Psoas muscle (tissue), 8 donors: ENCODE results near the gene CNPY3. TPM values are rescaled to one million over a fixed set of nuclear protein-coding genes. Genes with fewer than 3 reads are reported as not detected.

Experiments
- ATAC-seq, 4 donors: fragments of 200-7000 bp; cut with Tn5 transposase; one replicate each; pipeline ENCODE4 v1.9.1; 2020; ENCODE audit warnings: moderate library complexity in 3 of 4, mild to moderate bottlenecking in 2 of 4
- DNase-seq, 2 donors: peaks; one replicate each; pipeline ENCODE4 v3.0.0-alpha.2; 2020
- H3K27ac ChIP-seq: fragments of 200-600 bp; one replicate; pipeline ENCODE4 v1.8.0; 2022
- H3K27me3 ChIP-seq, 3 donors: fragments of 200-600 bp in 1 of 3; one replicate each; pipeline versions ENCODE4 v1.6.1 to v1.8.0; 2013 to 2022; ENCODE audit warnings: low read length in 2 of 3, mild to moderate bottlenecking in 2 of 3, moderate library complexity in 1 of 3; ENCODE audit not compliant: insufficient read depth in 3 of 3
- H3K36me3 ChIP-seq, 2 donors: fragments of 200-600 bp in 1 of 2; one replicate each; pipeline versions ENCODE4 v1.6.1 to v1.8.0; 2013 to 2022; ENCODE audit warnings: low read depth in 1 of 2, mild to moderate bottlenecking in 1 of 2, moderate library complexity in 1 of 2; ENCODE audit not compliant: insufficient read depth in 1 of 2
- H3K4me1 ChIP-seq: fragments of 200-600 bp; one replicate; pipeline ENCODE4 v1.8.0; 2022
- H3K4me3 ChIP-seq: fragments of 200-600 bp; one replicate; pipeline ENCODE4 v1.8.0; 2022; ENCODE audit warnings: mild to moderate bottlenecking
- H3K9me3 ChIP-seq: fragments of 200-600 bp; one replicate; pipeline ENCODE4 v1.8.0; 2022
- WGBS, 3 donors: extraction: QIAGEN DNeasy Blood & Tissue Kit; methylation state at CpG; one replicate each; pipeline versions ENCODE4 v1.1.6 to v1.1.7; 2013; 5-methylcytosine and 5-hydroxymethylcytosine counted together
- intact Hi-C, 2 donors: fragments of 100-400 bp; cut with DNase I; formaldehyde crosslinking; loops; one replicate each; pipeline versions ENCODE4 v1.11.0 to v1.14.2; 2022
- polyA plus RNA-seq, 3 donors: library from polyadenylated mRNA; stranded (reverse); fragments of 200-250 nt; gene quantifications; one replicate each; pipeline ENCODE4 v1.2.3, GENCODE V29; 2013
- total RNA-seq, 4 donors: library from RNA; stranded (reverse); fragmentation: NEBNext Ultra II Directional in 2 of 4; extraction: Animal tissue kit (Norgen Biotek cat#: 25700) in 2 of 4; gene quantifications; one replicate each; pipeline versions ENCODE4 v1.2.1 to v1.2.4, GENCODE V29; 2021 to 2023
- TF ChIP-seq, protein P1 (sequence below): fragments of 200-600 bp; IDR thresholded peaks from one replicate; pipeline ENCODE4 v1.8.0; 2022; ENCODE audit warnings: antibody characterized with exemption
- donor health status: healthy with polysubstance abuse.
- donor health status: DM: no; HTN: no; CAD: no; lungs with moderate emphysema.
- donor health status: Bipolar disorder and iron deficiency.
- donor health status: healthy.
- donor health status: DM: yes; HTN: yes; CAD: no.
- donor health status: DM: no; HTN: no; CAD: no.
- donor health status: DM: no; HTN: no; CAD: no.
- donor health status: DM: yes; HTN: yes; CAD: no.

The CNPY3 gene
- total and polyA plus RNA-seq, 7 donors: 5.7 to 13.7 (median 10.8) TPM

DNA sequence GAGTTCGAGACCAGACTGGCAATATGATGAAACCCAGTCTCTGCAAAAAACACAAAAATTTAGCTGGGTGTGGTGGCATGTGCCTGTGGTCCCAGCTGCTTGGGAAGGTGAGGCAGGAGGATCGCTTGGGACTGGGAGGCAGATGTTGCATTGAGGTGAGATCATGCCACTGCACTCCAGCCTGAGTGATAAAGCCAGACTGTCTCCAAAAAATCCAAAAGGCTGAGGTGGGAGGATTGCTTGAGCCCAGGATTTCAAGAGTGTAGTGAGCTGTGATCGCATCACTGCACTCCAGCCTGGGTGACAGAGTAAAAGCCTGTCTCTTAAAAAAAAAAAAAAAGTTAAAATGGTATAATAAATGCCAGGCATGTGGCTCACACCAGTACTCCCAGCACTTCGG, 14.7 kb upstream of the CNPY3 start:
- TF ChIP-seq, protein P1, sequence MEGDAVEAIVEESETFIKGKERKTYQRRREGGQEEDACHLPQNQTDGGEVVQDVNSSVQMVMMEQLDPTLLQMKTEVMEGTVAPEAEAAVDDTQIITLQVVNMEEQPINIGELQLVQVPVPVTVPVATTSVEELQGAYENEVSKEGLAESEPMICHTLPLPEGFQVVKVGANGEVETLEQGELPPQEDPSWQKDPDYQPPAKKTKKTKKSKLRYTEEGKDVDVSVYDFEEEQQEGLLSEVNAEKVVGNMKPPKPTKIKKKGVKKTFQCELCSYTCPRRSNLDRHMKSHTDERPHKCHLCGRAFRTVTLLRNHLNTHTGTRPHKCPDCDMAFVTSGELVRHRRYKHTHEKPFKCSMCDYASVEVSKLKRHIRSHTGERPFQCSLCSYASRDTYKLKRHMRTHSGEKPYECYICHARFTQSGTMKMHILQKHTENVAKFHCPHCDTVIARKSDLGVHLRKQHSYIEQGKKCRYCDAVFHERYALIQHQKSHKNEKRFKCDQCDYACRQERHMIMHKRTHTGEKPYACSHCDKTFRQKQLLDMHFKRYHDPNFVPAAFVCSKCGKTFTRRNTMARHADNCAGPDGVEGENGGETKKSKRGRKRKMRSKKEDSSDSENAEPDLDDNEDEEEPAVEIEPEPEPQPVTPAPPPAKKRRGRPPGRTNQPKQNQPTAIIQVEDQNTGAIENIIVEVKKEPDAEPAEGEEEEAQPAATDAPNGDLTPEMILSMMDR: no peak
- Histone ChIP-seq H3K27ac (no peak overlapping the region), H3K36me3 (no peaks in the 10 kb centered on the region), H3K9me3 (no peaks in the 10 kb centered on the region), H3K4me3 (no peak overlapping the region), H3K27me3 (peaks cover 0 to 32% (median 0%) of the 10 kb centered on the region in 3 donors), H3K4me1 (peaks cover 4% of the 10 kb centered on the region)
- WGBS, 3 donors: 65 to 68% (median 67%) methylated on average over 4 of the region's 4 CpGs
- no peak for ATAC-seq
- intact Hi-C loops: no loop called here
- DNase-seq: no peak

DNA sequence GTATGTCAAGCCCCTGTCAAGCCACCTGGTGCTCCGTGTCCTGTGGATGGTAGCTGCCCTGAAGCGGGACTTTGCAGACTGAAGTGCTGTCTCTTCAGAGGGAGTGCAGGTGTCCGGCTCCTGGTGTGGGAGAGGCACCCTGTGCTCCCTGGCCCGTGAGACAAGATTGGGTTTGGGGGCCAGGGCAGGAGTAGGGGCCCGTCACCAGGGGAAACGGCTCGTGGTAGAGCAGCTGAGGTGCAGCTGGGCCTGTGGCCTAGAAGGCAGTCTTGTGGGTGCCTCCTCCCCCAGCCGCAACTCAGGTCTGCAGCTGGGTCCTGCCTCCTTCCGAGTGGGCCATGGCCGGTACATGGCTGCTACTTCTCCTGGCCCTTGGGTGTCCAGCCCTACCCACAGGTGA, 13.5 kb upstream of the CNPY3 start, which contains the start of gene PTCRA:
PTCRA (plus strand) TSS at position 322 of the 400 bp plus-strand sequence; CDS start at position 339, 17 bp downstream.
- H3K4me3 ChIP-seq: no peak within 1 kb of the TSS
- H3K27me3 ChIP-seq: peaks cover 0 to 32% (median 0%) of the 10 kb centered on the region in 3 donors
- WGBS, 3 donors: 72 to 75% (median 73%) methylated on average over 8 to 10 of the region's 10 CpGs
- H3K9me3 ChIP-seq: no peaks in the 10 kb centered on the region
- TF ChIP-seq, protein P1: no peak
- intact Hi-C loops: no loop called here
- H3K36me3 ChIP-seq: no peaks in the 10 kb centered on the region
- no peak within 1 kb of the TSS for H3K27ac ChIP-seq
- DNase-seq (no peak), ATAC-seq (no peak)
- peaks cover 4% of the 10 kb centered on the region for H3K4me1 ChIP-seq

DNA sequence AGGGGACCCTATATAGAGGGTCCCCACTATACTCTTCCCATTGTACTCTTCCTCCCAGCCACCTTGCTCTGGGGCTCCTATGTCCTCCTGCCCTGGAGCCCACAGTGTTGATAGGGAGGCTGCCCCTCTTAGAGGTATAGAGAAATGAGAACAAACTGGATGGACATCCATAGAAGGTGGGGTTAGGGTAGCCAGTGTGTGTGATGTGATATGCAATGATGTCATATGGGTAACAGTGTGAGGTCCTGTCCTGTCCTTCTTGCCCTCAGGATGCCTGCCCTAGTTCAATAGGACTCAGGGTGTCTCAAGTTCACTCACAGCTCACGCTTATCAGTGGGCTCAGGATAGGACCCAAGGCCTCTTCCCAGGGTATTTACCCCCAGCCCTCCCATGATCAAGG, 13.0 kb upstream of the CNPY3 start:
- H3K27ac ChIP-seq: no peak overlapping the region
- H3K4me3 ChIP-seq: no peak overlapping the region
- peaks cover 4% of the 10 kb centered on the region for H3K4me1 ChIP-seq
- WGBS, 3 donors: 87 to 95% (median 88%) methylated on average over 1 of the region's 1 CpG
- TF ChIP-seq, protein P1: no peak
- intact Hi-C loops: no loop called here
- DNase-seq (no peak), ATAC-seq (no peak)
- H3K27me3 ChIP-seq: peaks cover 0 to 27% (median 0%) of the 10 kb centered on the region in 3 donors
- H3K36me3 ChIP-seq: no peaks in the 10 kb centered on the region
- H3K9me3 ChIP-seq: no peaks in the 10 kb centered on the region

- Histone ChIP-seq H3K27me3 (no peaks in the 10 kb centered on the region), H3K4me3 (no peak overlapping the region), H3K36me3 (no peaks in the 10 kb centered on the region), H3K27ac (no peak overlapping the region), H3K9me3 (no peaks in the 10 kb centered on the region), H3K4me1 (no peaks in the 10 kb centered on the region)
- WGBS, 3 donors: 68 to 77% (median 74%) methylated on average over 6 of the region's 6 CpGs
- DNase-seq: no peak
- TF ChIP-seq, protein P1: no peak
- no peak for ATAC-seq
- intact Hi-C loops: no loop called here
Observed at GRCh38 chr6:42921801-42922200, 7.5 kb upstream of the CNPY3 start.

- H3K4me3 ChIP-seq: no peak overlapping the region
Observed at GRCh38 chr6:42923666-42924065, 5.6 kb upstream of the CNPY3 start.

More at GRCh38 chr6:42923666-42924065, 5.6 kb upstream of the CNPY3 start:
- H3K9me3 ChIP-seq: no peaks in the 10 kb centered on the region
- TF ChIP-seq, protein P1: no peak
- no peak for DNase-seq
- no peaks in the 10 kb centered on the region for H3K27me3 ChIP-seq
- H3K27ac ChIP-seq: no peak overlapping the region
- H3K4me1 ChIP-seq: peaks cover 2% of the 10 kb centered on the region
- WGBS, 3 donors: 74 to 87% (median 75%) methylated on average over 2 of the region's 2 CpGs
- intact Hi-C loops: no loop called here
- no peak for ATAC-seq
- no peaks in the 10 kb centered on the region for H3K36me3 ChIP-seq
